Hepatic stellate cell (primary cell): ENCODE measurements around the gene VPS13C.

Experiments used
- DNase-seq: peaks from one replicate; pipeline ENCODE4 v3.0.0; 2011; ENCODE audit warnings: low spot score

Gene VPS13C

DNA sequence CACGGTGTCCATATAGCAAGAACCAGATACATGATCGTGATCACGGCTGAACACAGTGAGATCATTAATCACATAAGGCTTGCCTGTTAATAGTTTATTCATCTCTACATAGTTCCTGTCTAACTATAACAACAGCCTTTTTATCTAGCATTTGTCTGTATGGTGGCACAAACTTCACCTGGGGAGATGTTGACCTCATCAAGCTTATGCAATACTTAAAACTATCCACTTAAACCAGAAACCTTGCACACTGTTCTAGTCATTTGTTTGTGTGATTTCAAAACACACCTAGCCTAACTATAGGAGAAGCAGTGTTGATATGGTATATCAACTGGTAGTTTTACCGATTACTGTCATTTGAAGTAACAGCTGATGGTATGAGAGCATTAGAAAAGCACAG, 124.8 kb downstream of the VPS13C start:
- DNase-seq, result no peak

DNA sequence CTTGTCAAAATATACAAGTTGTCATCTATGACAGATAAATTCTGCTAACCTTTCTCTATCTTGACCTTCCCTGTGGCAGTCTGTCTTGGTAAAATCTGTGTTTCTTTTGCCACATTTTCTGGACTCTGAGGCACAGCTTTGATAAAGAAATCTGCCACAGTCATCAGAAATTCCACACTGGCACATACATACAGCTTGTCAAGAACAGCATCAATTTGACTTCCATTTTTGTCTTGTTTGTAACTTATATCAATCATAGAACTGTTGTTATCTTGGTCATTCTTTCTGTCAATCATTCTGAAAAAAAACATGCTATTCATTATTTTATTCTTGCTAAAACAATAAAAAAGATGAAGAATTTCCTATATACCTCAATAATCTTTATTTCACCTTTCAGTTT, 130.8 kb downstream of the VPS13C start:
- DNase-seq, result no peak

DNA sequence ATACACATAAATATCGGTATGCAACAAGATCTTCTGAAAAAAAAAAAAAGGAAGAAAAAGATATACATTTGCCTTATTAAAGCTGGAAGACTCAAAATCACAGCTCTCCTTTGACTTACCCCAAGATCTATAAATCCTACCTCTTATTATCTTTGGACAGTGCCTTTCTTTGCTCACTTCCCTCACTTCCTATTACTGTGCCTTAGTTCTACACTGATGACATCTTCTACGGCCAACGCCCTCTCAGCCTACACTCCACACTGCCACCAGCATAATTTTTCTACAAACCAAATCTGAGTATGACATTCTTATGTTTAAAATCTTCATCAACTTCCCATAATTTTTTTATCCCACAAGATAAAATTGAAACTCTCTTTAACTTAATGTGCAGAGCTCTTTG, 137.1 kb downstream of the VPS13C start:
- DNase-seq, result no peak

DNA sequence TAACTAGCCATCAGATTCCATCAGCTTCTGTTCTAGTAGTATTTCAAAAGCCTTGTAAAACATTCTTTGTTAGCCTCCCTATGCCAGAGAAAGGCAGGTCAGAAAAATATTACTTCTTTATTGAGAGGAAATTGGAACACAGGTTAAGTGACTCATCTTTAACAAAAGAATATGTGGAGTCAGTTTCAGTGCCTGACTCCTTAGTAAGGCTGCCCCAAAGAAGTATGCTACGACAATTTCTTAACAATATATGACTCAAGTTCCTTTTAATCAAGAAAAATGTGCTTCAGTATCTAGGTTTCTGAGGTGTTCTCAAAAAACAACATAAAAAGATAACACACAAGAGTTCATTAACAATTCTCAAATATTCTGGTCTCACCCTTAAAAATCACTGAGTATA, 139.2 kb downstream of the VPS13C start:
- DNase-seq, result no peak

DNA sequence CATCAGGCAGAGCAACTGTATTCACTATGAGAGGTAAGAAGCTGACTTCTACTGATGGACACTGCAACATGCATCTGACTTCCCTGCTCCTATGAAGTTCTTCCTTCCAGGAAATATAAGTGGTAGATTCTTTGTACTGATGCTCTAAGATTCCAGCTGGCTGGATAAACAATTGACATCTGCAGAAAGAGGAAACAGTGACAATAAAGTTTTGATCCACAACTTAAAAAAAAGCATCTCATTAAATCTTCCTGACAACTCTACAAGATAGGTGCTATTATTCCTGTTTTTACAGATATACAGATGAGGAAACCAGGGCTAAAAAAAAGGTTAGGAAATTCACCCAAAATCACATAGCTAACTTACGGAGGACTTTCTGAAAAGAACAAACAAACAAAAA, 142.8 kb downstream of the VPS13C start:
- no peak for DNase-seq

DNA sequence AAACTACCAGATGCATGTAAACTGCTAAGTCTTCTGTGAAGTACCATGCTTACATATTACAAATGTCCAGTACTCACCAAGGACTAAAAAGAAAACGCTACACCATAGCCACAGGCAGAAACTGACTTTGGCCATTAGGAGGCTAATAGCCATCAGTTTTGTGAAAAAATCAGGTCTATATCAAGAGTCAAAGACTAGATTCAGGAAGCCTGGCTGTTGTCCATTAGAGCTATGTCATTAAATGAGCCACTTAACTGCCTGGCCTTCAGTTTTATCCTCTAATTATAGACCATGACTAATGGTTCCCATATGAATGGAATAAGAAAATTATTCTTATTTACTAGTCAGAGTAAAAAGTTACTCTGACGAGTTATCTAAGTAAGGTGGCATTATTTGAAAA, 144.1 kb downstream of the VPS13C start:
- DNase-seq, result no peak

DNA sequence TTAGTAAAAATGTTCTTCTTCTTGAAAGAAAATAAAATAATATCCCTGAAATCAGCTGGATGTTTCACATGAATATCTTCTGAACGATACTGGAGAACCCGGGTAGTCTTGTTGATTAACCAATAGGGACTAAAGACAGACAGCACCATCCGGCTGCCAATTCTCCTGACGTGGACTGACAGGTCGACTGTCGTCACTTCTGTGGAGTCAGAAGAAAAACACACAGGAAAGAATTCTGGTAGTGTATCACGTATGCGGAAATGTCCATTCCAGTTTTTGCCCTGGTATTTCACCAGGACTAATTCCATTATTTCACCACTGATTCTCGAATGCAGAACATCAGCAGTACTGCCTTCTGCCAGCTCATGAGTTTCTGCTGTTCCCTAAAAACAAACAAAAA, 144.6 kb downstream of the VPS13C start:
- DNase-seq, result no peak

DNA sequence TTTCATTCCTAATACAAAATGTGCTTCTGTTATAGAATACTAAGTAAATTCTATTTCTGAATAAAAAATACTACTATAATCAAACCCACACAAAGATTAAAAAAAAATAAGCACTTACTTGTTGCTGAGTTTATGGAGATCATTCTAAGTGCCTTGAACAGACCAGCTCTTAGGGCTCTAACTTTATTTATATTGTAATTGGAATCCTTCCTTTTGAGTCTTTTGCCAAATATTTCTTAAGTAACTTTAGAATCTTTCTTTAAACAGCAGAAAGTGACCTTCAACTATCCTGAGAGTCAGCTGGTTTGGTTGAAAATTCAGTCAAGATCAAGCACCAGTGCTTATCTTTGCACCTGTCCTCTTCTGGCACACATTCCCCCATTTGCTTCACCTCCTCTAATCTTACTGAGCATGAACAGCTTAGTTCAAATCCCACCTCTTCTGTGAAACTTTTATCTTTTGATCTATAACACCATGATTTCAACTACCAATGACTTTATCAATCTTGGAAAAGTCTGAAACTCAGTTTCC, 149.3 kb downstream of the VPS13C start:
- no peak for DNase-seq

DNA sequence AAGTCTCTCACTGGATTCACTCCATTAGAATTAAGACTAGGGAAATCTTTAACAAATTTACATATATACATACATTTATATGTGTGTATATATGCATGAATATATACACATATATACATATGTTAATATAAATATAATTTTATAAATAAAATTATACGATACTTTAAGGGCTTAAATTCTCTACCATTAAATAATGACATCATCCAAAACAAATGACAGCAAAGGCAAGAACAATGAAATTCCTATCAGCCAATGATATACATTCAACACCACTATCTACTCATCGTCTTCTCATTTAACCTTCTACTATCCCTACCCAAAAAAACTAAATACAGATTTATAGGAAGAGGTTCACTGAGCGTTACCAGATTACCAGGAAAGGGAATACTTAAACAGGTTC, 152.0 kb downstream of the VPS13C start:
- no peak for DNase-seq

DNA sequence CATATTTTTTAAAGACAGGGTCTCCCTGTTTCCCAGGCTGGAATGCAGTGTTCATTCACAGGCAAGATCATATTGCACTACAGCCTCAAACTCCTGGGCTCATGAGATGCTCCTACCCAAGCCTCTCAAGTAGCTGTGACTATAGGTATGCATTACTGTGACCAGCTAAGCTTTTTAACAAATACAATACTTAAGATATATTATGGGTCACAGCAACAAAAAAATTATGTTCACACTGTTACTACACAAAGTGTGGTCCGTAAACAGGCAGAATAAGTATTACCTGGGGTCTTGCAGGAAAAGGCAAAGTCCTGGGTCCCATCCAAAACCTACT, 152.5 kb downstream of the VPS13C start:
- no peak for DNase-seq

DNA sequence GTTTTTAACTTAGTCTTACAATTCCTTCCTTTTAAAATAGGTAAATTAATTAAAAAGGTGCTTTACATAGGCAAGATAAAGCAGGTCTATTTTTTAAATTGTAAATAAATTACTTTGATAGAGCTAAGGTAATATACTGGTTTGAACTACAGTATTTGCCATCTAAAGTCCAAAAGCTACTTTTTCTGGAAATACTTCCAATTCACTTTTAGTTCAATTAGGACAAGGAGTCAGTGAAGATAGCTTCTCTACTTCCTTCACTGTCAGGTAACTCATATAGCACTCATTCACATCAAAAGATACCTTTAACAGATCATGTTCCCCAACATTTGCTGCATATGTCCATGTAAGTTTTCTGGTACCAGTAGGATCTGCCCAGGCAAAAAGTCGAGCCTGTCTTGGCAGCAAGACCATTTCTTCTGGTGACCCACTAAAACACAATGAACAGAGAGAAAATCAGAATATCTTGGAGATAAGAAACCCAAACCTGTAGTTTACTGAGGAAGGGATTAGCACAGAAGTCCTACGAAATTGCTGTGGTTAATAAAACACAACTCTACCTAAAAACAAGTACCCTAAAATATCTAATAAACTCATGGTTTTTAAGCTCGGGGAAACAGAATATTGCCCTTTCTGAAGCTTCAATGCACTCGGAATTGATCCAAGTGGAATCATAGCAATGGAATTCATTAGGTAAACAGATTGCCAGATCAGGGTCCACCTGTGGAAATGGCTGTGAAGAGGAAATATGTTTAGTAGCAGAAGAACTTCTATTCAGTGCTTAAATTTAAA, 153.1 kb downstream of the VPS13C start:
- no peak for DNase-seq

DNA sequence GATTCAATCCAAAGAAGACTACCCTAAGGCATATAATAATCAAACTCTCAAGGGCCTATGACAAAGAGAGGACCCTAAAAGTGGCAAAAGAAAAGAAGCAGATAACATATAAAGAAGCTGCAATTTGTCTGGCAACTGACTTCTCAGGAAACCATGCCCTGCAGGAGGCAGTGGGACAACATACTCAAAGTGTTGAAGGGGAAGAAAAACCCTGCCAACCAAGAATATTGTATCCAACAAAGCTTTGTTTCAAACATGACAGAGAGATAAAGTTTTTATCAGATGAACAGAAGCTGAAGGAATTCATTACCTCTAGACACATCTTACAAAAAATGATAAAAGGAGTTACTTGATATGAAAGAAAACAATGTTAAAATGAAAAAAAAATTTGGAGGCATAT, 167.1 kb downstream of the VPS13C start:
- no peak for DNase-seq

DNA sequence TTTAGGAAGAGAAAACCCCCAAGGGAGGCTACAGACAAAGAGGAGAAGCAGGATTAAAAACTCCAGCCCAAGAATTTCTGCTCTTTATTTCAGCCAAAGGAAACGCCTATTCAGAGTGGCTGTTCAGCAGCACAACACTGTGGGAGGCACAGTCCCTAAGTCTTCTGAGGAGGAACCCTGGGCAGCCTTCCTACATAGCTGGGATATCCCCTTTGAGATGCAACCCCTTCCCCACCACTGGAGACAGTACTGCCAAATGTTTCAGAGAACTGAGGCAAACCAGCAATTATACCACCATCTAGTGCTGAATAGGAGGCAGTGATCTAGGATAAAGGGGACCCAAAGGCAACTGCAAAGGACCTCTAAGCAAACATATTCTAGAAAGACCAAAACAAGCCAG, 168.1 kb downstream of the VPS13C start:
- no peak for DNase-seq

DNA sequence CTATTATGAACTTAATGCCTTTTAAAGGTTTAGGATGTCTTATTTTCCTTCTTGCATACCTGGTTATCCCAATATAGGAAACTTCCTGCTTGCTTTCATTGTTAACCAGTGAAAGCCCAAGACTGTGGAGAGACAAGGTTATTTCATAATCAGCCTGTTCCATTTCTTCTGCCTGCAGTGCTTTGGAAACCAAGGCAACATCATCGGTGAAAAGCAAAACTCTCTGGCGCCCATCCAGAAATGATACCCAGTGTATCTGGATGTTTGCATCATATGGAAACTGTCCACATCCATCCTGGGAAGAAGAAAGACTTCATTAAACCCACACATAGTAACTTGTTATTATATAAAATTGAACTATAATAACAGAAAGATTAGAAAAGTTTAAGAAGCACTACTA, 170.1 kb downstream of the VPS13C start:
- no peak for DNase-seq

DNA sequence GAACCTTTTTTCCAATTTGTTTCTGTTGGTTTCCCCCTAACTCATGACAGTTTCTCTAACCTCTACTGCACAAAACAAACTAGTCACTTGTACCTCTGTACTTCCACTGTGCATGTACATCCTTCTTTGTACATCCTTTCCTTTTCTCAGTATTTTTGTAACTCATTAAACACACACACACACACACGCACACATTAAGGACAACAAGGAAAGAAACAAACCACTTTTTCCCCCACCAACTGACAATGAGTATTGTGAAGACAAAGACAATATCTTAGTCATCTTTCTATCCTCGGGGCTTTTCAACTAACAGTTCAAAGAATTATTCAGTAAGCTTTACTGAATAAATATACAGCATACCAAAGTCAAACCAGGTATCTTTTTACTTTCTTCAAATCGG, 170.5 kb downstream of the VPS13C start:
- no peak for DNase-seq

DNA sequence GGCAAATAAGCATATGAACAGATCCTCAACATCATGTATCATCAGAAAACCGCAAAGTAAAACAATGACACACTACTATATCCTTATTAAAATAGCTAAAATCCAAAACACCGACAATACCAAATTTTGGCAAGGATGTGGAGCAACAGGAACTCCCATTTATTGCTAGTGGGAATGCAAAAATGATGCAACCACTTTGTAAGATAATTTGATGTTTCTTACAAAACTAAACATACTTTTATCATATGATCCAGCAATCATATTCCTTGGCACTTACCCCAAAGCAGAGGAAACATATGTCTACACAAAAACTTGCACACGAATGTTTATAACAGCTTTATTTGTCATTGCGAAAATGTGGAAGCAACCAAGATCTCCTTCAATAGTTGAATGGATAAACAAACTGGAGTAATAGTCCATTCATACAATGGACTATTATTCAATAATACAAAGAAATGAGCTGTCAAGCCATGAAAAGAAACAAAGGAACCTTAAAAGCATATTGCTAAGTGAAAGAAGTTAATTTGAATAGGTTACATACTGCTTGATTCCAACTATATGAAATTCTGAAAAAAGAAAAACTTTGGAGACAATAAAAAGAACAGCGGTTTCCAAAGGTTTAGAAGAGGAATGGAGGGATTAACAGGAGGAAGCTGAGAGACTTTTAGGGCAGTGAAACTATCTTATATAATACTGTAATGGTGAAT, 172.0 kb downstream of the VPS13C start:
- DNase-seq, result no peak

DNA sequence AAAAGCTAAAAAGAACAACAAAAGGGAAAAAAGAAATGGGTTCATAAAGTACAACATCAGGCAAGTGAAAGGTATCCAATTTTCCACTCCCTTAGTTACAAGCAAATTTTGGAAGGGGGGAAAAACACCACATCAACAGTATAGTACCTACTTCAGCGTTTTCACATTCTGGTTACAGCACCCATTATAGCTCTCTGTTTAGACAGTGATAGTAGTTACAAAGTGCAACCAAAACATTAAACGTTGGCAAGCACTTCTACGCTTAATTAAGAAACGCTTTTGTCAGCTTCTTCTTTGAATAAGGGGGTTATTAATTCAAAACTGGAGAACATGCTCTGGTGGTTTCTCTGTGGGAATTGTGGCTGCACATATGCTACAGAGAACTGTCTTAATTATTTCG, 180.2 kb downstream of the VPS13C start:
- no peak for DNase-seq

DNA sequence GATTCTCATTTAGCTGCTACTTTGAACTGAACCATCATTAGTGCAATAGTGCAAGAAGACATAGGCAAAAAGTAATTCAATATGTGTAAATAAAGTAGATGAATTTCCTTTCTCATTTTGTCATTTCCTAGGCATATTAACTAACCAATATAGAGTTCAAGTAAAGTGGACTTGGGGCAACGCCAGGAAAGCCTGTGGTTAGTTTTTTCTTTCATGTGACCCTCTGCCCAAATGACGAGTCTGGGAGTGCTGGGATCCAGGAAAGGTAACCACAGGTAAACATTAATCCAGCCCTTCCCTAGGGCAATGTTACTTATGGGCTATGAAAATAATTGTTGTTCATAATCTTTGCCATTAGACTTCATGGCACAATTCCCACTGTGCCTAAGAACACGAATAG, 181.0 kb downstream of the VPS13C start:
- no peak for DNase-seq

DNA sequence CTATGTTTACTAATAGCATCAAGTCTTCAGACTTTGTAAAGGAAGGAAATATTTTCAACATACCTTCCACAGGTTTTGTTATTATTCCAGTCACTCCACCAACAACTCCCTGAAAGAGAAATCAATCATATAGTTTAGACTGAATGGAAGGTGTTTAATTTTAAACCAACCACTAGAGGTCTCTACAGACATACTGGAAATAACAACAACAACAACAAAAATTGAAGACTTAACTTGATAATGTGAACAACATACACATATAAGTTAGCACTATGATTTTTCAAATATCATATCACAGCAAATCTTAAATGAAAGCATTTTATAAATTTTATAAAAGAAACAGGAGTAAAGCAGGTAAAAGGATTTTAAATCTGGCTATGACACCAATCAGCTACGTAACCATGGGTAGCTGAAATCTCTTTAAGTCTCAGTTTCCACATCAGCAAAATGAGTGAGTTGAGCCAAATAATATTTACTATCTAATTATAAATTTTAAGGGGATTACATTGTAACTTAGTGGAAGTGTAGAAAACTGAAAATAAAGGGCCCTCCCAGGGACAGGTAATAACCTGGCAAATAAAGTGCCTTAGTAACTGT, 188.2 kb downstream of the VPS13C start:
- DNase-seq, result no peak

DNA sequence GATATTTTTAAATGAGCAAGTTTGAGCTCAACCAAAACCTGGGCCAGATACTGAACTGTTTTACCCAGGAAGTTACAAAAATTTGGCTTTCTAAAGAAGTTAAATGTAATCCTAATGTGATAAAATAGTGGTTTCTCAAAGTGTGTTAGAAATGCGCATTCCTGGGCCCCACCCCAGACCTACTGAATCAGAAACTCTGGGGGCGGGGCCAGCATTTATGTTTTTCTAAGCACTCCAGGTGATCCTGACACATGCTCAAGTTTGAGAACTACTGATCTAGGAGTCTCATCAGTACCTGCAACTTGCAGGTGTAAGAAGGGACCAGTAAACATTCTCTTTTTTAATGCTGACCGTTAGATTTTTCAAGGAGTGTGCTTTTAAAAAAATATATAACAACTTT, 190.6 kb downstream of the VPS13C start:
- no peak for DNase-seq

DNA sequence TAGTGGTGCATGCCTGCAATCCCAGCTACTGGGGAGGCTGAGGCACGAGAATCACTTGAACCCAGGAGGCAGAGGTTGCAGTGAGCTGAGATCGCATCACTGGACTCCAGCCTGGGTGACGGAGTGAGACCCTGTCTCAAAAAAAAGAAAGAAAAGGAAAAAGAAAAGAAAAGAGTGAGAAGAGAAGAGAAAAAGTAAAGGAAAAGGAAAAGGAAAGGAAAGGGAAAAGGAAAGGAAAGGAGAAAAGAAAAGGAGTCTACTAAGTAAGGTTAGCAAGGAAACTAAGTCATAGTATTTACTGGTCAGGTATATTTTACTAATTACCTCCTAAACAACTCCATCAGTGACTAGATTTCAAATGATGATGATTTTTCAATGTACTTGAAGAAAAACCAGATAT, 198.3 kb downstream of the VPS13C start:
- DNase-seq, result no peak

DNA sequence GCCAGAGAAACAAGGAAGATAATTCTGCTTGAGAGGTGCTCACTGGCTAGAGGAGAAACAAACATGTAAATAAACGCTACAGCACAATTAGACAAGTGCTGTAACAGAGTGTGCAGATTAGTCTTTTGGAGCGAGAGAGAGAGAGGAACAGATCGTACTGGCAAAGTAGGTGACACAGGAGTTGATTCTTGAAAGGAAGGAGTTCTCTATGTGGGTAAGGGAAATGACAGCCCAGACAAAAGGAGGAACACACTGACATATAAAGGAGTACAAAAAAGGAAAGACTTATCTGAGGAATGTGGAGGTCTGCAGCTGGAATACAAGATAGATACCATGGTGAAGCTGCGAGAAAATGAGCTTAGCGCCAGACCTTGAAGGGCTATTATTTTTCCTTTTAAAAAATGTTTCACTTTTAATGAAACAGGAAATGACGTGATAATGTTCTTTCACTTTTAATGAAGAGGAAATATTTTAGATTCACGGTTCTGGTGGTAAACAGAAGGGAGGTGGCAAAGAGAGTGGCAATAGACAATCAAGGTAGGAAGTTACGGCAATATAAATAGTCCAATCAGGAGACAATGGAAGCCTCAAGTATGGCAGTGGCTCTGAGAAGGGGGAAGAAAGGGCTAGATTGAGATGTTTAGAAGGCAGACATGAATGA, 202.9 kb downstream of the VPS13C start:
- DNase-seq, result no peak

DNA sequence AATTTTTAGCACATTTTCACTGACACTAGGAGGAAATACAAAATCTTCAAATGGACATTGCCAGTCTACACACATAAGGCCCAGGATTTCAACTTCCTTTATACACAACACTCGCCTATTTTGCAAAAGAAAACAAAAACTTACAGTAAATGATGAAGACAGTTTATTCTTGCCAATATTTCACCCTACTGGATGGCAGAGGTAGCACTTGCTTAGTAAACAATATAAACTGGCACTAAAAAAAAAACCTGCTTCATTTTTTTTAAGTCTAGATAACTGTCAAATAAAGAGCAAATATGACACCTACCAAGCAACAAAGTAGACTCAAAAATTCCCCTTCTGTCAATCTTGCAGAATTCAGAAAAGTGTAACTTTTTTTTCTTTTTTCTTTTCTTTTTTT, 204.0 kb downstream of the VPS13C start:
- DNase-seq, result no peak
